H9 (cell line): Measurements from ENCODE around the gene SLC2A11. TPM values are rescaled to one million over a fixed set of nuclear protein-coding genes. Genes with fewer than 3 reads are reported as not detected.

ENCODE experiments used
- DNase-seq: peaks from one replicate; pipeline ENCODE4 v3.0.0-alpha.2; 2017
- H2AFZ ChIP-seq: one replicate; pipeline ENCODE4 v1.6.1; 2013; ENCODE audit warnings: mild to moderate bottlenecking, low read length, control low read depth, moderate library complexity
- H2AK5ac ChIP-seq: 2 replicates; pipeline ENCODE4 v1.6.1; 2013; ENCODE audit warnings: low read length, control low read depth, mixed read lengths; ENCODE audit not compliant: insufficient read length
- H2BK120ac ChIP-seq: one replicate; pipeline ENCODE4 v1.6.1; 2013; ENCODE audit warnings: low read depth, mild to moderate bottlenecking, low read length, control low read depth, inconsistent platforms; ENCODE audit not compliant: poor library complexity, severe bottlenecking
- H2BK12ac ChIP-seq: 2 replicates; pipeline ENCODE4 v1.6.1; 2013; ENCODE audit warnings: low read length, control low read depth, mixed read lengths, low read depth; ENCODE audit not compliant: insufficient read length
- H2BK15ac ChIP-seq: 2 replicates; pipeline ENCODE4 v1.6.1; 2013; ENCODE audit warnings: low read depth, low read length, control low read depth
- H2BK20ac ChIP-seq: one replicate; pipeline ENCODE4 v1.6.1; 2013; ENCODE audit warnings: low read depth, mild to moderate bottlenecking, low read length, control low read depth, inconsistent platforms; ENCODE audit not compliant: poor library complexity, severe bottlenecking
- H2BK5ac ChIP-seq: 2 replicates; pipeline ENCODE4 v1.6.1; 2013; ENCODE audit warnings: low read length, control low read depth, mixed read lengths; ENCODE audit not compliant: insufficient read length
- H3K14ac ChIP-seq: 2 replicates; pipeline ENCODE4 v1.6.1; 2013; ENCODE audit warnings: low read length, control low read depth; ENCODE audit not compliant: insufficient read depth
- H3K18ac ChIP-seq: 2 replicates; pipeline ENCODE4 v1.6.1; 2013; ENCODE audit warnings: low read depth, mild to moderate bottlenecking, mixed read lengths, low read length, control low read depth; ENCODE audit not compliant: insufficient read length
- H3K23ac ChIP-seq: 2 replicates; pipeline ENCODE4 v1.6.1; 2013; ENCODE audit warnings: low read length, control low read depth, mixed read lengths, low read depth; ENCODE audit not compliant: insufficient read length
- H3K23me2 ChIP-seq: 2 replicates; pipeline ENCODE4 v1.6.1; 2013; ENCODE audit warnings: low read depth, mild to moderate bottlenecking, mixed read lengths, low read length, control low read depth; ENCODE audit not compliant: insufficient read length, poor library complexity, severe bottlenecking
- H3K27ac ChIP-seq: 2 replicates; pipeline ENCODE4 v1.5.1; 2013; ENCODE audit warnings: low read length, control low read depth, mixed read lengths, low read depth; ENCODE audit not compliant: insufficient read length
- H3K27me3 ChIP-seq: 2 replicates; pipeline ENCODE4 v1.6.1; 2013; ENCODE audit warnings: low read length, control low read depth, inconsistent platforms; ENCODE audit not compliant: insufficient read depth
- H3K4ac ChIP-seq: 2 replicates; pipeline ENCODE4 v1.6.1; 2013; ENCODE audit warnings: low read depth, mild to moderate bottlenecking, control low read depth, inconsistent platforms, low read length, moderate library complexity
- H3K4me1 ChIP-seq: 2 replicates; pipeline ENCODE4 v1.6.1; 2013; ENCODE audit warnings: low read length, control low read depth, inconsistent platforms; ENCODE audit not compliant: insufficient read depth
- H3K4me2 ChIP-seq: 2 replicates; pipeline ENCODE4 v1.6.1; 2013; ENCODE audit warnings: low read length, control low read depth, mixed read lengths; ENCODE audit not compliant: insufficient read length, insufficient read depth
- H3K56ac ChIP-seq: 2 replicates; pipeline ENCODE4 v1.6.1; 2013; ENCODE audit warnings: low read depth, mild to moderate bottlenecking, mixed read lengths, low read length, control low read depth; ENCODE audit not compliant: insufficient read length
- H3K79me1 ChIP-seq: 2 replicates; pipeline ENCODE4 v1.6.1; 2013; ENCODE audit warnings: low read depth, mild to moderate bottlenecking, moderate library complexity, low read length, control low read depth, inconsistent platforms; ENCODE audit not compliant: insufficient read depth, poor library complexity, severe bottlenecking
- H3K79me2 ChIP-seq: 2 replicates; pipeline ENCODE4 v1.6.1; 2013; ENCODE audit warnings: low read length, control low read depth, inconsistent platforms; ENCODE audit not compliant: insufficient read depth
- H3K9ac ChIP-seq: 2 replicates; pipeline ENCODE4 v1.6.1; 2013; ENCODE audit warnings: low read length, control low read depth, mixed read lengths; ENCODE audit not compliant: insufficient read length; ENCODE audit errors: extremely low read depth
- H3K9me3 ChIP-seq: one replicate; pipeline ENCODE4 v1.6.1; 2013; ENCODE audit warnings: low read depth, low read length, inconsistent platforms; ENCODE audit not compliant: control insufficient read depth
- H3T11ph ChIP-seq: one replicate; pipeline ENCODE4 v1.6.1; 2013; ENCODE audit warnings: mild to moderate bottlenecking, low read length, control low read depth, inconsistent platforms
- H4K20me1 ChIP-seq: one replicate; pipeline ENCODE4 v1.6.1; 2013; ENCODE audit not compliant: control insufficient read depth, insufficient read length, insufficient read depth
- H4K5ac ChIP-seq: 2 replicates; pipeline ENCODE4 v1.6.1; 2013; ENCODE audit warnings: low read depth, mild to moderate bottlenecking, mixed read lengths, low read length, control low read depth; ENCODE audit not compliant: insufficient read length
- H4K8ac ChIP-seq: replicated peaks from 2 replicates; pipeline ENCODE4 v1.6.1; 2013; ENCODE audit warnings: low read length, control low read depth, mixed read lengths, low read depth; ENCODE audit not compliant: insufficient read length
- H4K91ac ChIP-seq: 2 replicates; pipeline ENCODE4 v1.6.1; 2013; ENCODE audit warnings: low read depth, mild to moderate bottlenecking, moderate library complexity, mixed read lengths, low read length, control low read depth; ENCODE audit not compliant: insufficient read length
- H3K27ac Mint-ChIP-seq, 3 experiments: 2 replicates in 2 of 3; 3 replicates in 1 of 3; pipeline ENCODE4 v1.8.0; 2020 to 2021; ENCODE audit warnings: mixed read lengths in 3 of 3, mild to moderate bottlenecking in 1 of 3, moderate library complexity in 1 of 3
- H3K27me3 Mint-ChIP-seq: 2 replicates; pipeline ENCODE4 v1.8.0; 2021; ENCODE audit warnings: low read depth, mild to moderate bottlenecking, moderate library complexity, mixed read lengths
- H3K36me3 Mint-ChIP-seq, 3 experiments: 2 replicates in 2 of 3; 3 replicates in 1 of 3; pipeline ENCODE4 v1.8.0; 2020 to 2021; ENCODE audit warnings: low read depth in 3 of 3, mixed read lengths in 3 of 3; ENCODE audit not compliant: insufficient read depth in 1 of 3
- H3K4me1 Mint-ChIP-seq, 2 experiments: 2 replicates each; pipeline ENCODE4 v1.8.0; 2020; ENCODE audit warnings: mixed read lengths in 2 of 2
- H3K4me3 Mint-ChIP-seq, 2 experiments: 2 replicates in 1 of 2; 3 replicates in 1 of 2; pipeline ENCODE4 v1.8.0; 2020 to 2021; ENCODE audit warnings: mild to moderate bottlenecking in 2 of 2, mixed read lengths in 2 of 2, moderate library complexity in 1 of 2
- H3K9me3 Mint-ChIP-seq, 2 experiments: 2 replicates in 1 of 2; 3 replicates in 1 of 2; pipeline ENCODE4 v1.8.0; 2020; ENCODE audit warnings: mild to moderate bottlenecking in 2 of 2, mixed read lengths in 2 of 2, moderate library complexity in 1 of 2
- WGBS: extraction: QIAGEN DNeasy Blood & Tissue Kit; methylation state at CpG from one replicate; pipeline ENCODE4 v1.1.7; 2013; ENCODE audit warnings: missing lambda C conversion rate, low lambda C conversion rate, mixed read lengths; ENCODE audit not compliant: insufficient read length; ENCODE audit errors: extremely low coverage; 5-methylcytosine and 5-hydroxymethylcytosine counted together
- total RNA-seq: library from RNA; stranded (reverse); gene quantifications from 2 replicates; pipeline ENCODE4 v1.2.1, GENCODE V29; 2021
- TF ChIP-seq, protein P1 (sequence below): fragments of 200-600 bp; sonication (generic); conservative IDR thresholded peaks from 3 replicates; pipeline ENCODE4 v1.8.0; 2021; ENCODE audit warnings: antibody characterized with exemption, mild to moderate bottlenecking

Gene SLC2A11
- total RNA-seq, 1 experiment from 2014 or later = 15.0 TPM

DNA sequence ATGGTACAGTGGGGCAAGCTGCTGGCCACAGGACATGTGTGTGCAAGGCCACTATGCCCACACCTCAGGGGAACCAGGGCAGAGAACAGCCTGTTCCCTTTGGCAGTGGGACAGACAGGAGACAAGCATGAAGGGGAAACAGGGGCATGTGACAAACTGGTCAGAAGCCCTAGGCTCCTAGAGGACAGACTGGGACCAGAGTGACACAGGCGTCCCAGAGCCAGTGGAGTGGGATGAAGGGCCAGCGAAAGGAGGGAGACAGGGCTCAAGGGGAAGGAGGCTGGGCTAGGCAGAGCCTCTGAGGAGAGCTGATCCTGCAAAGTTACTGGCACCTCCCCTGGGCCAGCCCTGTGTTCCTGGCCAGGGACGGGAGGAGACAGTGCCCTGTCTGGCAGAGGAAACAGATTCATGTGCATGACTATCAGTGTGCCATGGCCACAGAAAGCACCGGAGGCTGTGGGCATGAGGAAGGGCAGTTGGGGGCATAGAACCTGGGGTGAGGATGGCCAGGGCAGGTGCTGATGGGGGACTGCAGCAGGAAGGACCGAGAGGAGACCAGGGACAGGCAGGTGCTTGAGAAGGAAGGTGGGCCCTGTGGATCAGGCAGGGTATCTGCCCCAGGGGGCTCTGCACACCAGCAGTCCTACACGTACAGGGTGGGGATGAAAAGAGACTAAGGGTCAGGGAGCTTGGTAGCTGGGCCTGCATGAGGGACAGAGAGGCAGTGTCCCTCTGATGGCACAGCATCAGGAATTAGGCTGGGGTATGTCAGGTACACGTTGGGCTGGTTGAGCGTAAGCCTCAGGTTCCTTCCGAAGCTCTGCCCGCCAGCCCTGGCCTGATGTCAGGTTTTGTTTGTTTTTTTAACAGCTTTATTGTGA, 28.6 kb upstream of the SLC2A11 start:
- H4K91ac ChIP-seq = no peak overlapping the region
- H2BK12ac ChIP-seq = no peak overlapping the region
- no peaks in the 10 kb centered on the region for H3K9me3 Mint-ChIP-seq
- H2BK5ac ChIP-seq = no peak overlapping the region
- no peaks in the 10 kb centered on the region for H3K79me2 ChIP-seq
- no peaks in the 10 kb centered on the region for H3K27me3 Mint-ChIP-seq
- H2BK20ac ChIP-seq = no peak overlapping the region
- no peaks in the 10 kb centered on the region for H3K4me1 ChIP-seq
- H3K27ac Mint-ChIP-seq = peak overlapping the region in 2 of 3 experiments; percentile 52 to 83; a peak in 4 of 7 replicates
- no peak overlapping the region for H3K4me3 Mint-ChIP-seq
- H3K18ac ChIP-seq = no peak overlapping the region
- no peak overlapping the region for H3K14ac ChIP-seq
- no peak overlapping the region for H4K5ac ChIP-seq
- H3K56ac ChIP-seq = no peak overlapping the region
- WGBS = no CpG with 5 or more reads among the region's 10 CpGs
- peaks cover 34 to 66% (median 64%) of the 10 kb centered on the region in 3 experiments for H3K36me3 Mint-ChIP-seq
- no peak overlapping the region for H3K9ac ChIP-seq
- no peaks in the 10 kb centered on the region for H3K79me1 ChIP-seq
- H2AK5ac ChIP-seq = no peak overlapping the region
- H3K4ac ChIP-seq = no peak overlapping the region
- H3K23ac ChIP-seq = no peak overlapping the region
- H4K8ac ChIP-seq = no peak overlapping the region
- H3T11ph ChIP-seq = no peak overlapping the region
- no peak overlapping the region for H2AFZ ChIP-seq
- DNase-seq = no peak
- no peaks in the 10 kb centered on the region for H3K23me2 ChIP-seq
- H2BK120ac ChIP-seq = no peak overlapping the region
- TF ChIP-seq, protein P1, sequence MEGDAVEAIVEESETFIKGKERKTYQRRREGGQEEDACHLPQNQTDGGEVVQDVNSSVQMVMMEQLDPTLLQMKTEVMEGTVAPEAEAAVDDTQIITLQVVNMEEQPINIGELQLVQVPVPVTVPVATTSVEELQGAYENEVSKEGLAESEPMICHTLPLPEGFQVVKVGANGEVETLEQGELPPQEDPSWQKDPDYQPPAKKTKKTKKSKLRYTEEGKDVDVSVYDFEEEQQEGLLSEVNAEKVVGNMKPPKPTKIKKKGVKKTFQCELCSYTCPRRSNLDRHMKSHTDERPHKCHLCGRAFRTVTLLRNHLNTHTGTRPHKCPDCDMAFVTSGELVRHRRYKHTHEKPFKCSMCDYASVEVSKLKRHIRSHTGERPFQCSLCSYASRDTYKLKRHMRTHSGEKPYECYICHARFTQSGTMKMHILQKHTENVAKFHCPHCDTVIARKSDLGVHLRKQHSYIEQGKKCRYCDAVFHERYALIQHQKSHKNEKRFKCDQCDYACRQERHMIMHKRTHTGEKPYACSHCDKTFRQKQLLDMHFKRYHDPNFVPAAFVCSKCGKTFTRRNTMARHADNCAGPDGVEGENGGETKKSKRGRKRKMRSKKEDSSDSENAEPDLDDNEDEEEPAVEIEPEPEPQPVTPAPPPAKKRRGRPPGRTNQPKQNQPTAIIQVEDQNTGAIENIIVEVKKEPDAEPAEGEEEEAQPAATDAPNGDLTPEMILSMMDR = no peak
- peaks cover 9 to 11% of the 10 kb centered on the region in 2 experiments; a peak in 2 of 4 replicates for H3K4me1 Mint-ChIP-seq
- H2BK15ac ChIP-seq = no peak overlapping the region
- no peaks in the 10 kb centered on the region for H3K9me3 ChIP-seq
- no peak overlapping the region for H3K4me2 ChIP-seq
- H4K20me1 ChIP-seq = no peaks in the 10 kb centered on the region
- H3K27me3 ChIP-seq = no peaks in the 10 kb centered on the region
- H3K27ac ChIP-seq = no peak overlapping the region
